IMR-90 (cell line): ENCODE measurements around the gene TPGS1. TPM values are rescaled to one million over a fixed set of nuclear protein-coding genes. Genes with fewer than 3 reads are reported as not detected.

Source experiments
- ATAC-seq: fragments of 200-7000 bp; cut with Tn5 transposase; 2 replicates; pipeline ENCODE4 v1.9.1; 2020; ENCODE audit warnings: low read depth, mild to moderate bottlenecking, moderate library complexity
- BruUV-seq: library from RNA; stranded (reverse); fragments of 400-500 nt; replicated peaks from 2 replicates; lab custom pipeline; 2021; lab: Mats Ljungman, UMichigan
- CTCF ChIA-PET: fragments of 300-600 bp; formaldehyde crosslinking; extraction: SDS; loops from one replicate; lab custom pipeline; 2021; ENCODE audit warnings: antibody characterized with exemption; lab: Yijun Ruan, JAX
- POLR2A ChIA-PET: fragments of 300-600 bp; sonication (Branson Sonifier 250); formaldehyde crosslinking; loops from one replicate; lab custom pipeline; 2022; ENCODE audit warnings: antibody characterized with exemption; ENCODE audit not compliant: unreplicated experiment; lab: Charles Lee
- DNase-seq: peaks from one replicate; pipeline ENCODE4 v3.0.0; 2013
- H2AFZ ChIP-seq: replicated peaks from 2 replicates; pipeline ENCODE3; 2013; ENCODE audit warnings: low read length, mild to moderate bottlenecking; ENCODE audit not compliant: poor library complexity
- H2AK5ac ChIP-seq: 2 replicates; pipeline ENCODE4 v1.6.1; 2013; ENCODE audit warnings: low read depth, low read length, inconsistent platforms
- H2AK9ac ChIP-seq: replicated peaks from 2 replicates; pipeline ENCODE3; 2013; ENCODE audit warnings: mild to moderate bottlenecking, low read depth, low read length, moderate library complexity; ENCODE audit not compliant: poor library complexity
- H2BK120ac ChIP-seq: 2 replicates; pipeline ENCODE4 v1.6.1; 2013; ENCODE audit warnings: low read depth, low read length, inconsistent platforms
- H2BK15ac ChIP-seq: 3 replicates; pipeline ENCODE4 v1.6.1; 2013; ENCODE audit warnings: low read depth, low read length, inconsistent platforms
- H2BK20ac ChIP-seq: 2 replicates; pipeline ENCODE4 v1.6.1; 2013; ENCODE audit warnings: low read depth, mild to moderate bottlenecking, inconsistent platforms, low read length, moderate library complexity
- H2BK5ac ChIP-seq: 2 replicates; pipeline ENCODE4 v1.6.1; 2013; ENCODE audit warnings: mild to moderate bottlenecking, low read depth, low read length, inconsistent platforms; ENCODE audit not compliant: poor library complexity, severe bottlenecking
- H3K14ac ChIP-seq: replicated peaks from 2 replicates; pipeline ENCODE4 v1.6.1; 2013; ENCODE audit warnings: low read depth, low read length, inconsistent platforms
- H3K18ac ChIP-seq: 2 replicates; pipeline ENCODE4 v1.6.1; 2013; ENCODE audit warnings: low read depth, low read length, control low read depth
- H3K23ac ChIP-seq: 2 replicates; pipeline ENCODE4 v1.6.1; 2013; ENCODE audit warnings: low read depth, low read length, inconsistent platforms
- H3K27ac ChIP-seq: 2 replicates; pipeline ENCODE4 v1.5.1; 2013; ENCODE audit warnings: mild to moderate bottlenecking, control low read depth, low read length; ENCODE audit not compliant: insufficient read depth
- H3K27me3 ChIP-seq: 2 replicates; pipeline ENCODE4 v1.6.1; 2013; ENCODE audit warnings: low read length; ENCODE audit not compliant: control insufficient read depth, insufficient read depth
- H3K36me3 ChIP-seq: 2 replicates; pipeline ENCODE4 v1.6.1; 2013; ENCODE audit warnings: low read length, mixed read lengths; ENCODE audit not compliant: control insufficient read depth, insufficient read depth
- H3K4ac ChIP-seq: 2 replicates; pipeline ENCODE4 v1.6.1; 2013; ENCODE audit warnings: low read depth, low read length, inconsistent platforms
- H3K4me1 ChIP-seq: 2 replicates; pipeline ENCODE4 v1.6.1; 2013; ENCODE audit warnings: low read length, mixed read lengths; ENCODE audit not compliant: control insufficient read depth, insufficient read depth
- H3K4me2 ChIP-seq: 2 replicates; pipeline ENCODE4 v1.6.1; 2013; ENCODE audit warnings: low read depth, mild to moderate bottlenecking, control low read depth, low read length, moderate library complexity
- H3K4me3 ChIP-seq: 2 replicates; pipeline ENCODE4 v1.5.1; 2013; ENCODE audit warnings: low read depth, mild to moderate bottlenecking, control low read depth, low read length, moderate library complexity; ENCODE audit not compliant: insufficient read depth
- H3K56ac ChIP-seq: 2 replicates; pipeline ENCODE4 v1.6.1; 2013; ENCODE audit warnings: low read length, inconsistent platforms; ENCODE audit not compliant: insufficient read depth; ENCODE audit errors: extremely low read depth
- H3K79me1 ChIP-seq, 2 experiments: 2 replicates each; pipeline ENCODE4 v1.6.1; 2013; ENCODE audit warnings: low read length in 2 of 2, inconsistent platforms in 1 of 2, low read depth in 1 of 2
- H3K9ac ChIP-seq: 2 replicates; pipeline ENCODE4 v1.6.1; 2013; ENCODE audit warnings: low read depth, low read length, control low read depth
- H3K9me1 ChIP-seq: 2 replicates; pipeline ENCODE4 v1.6.1; 2013; ENCODE audit warnings: low read length, inconsistent platforms; ENCODE audit not compliant: insufficient read depth
- H3K9me3 ChIP-seq: 2 replicates; pipeline ENCODE4 v1.6.1; 2013; ENCODE audit warnings: low read length; ENCODE audit not compliant: control insufficient read depth, insufficient read depth
- H4K20me1 ChIP-seq: 2 replicates; pipeline ENCODE4 v1.6.1; 2013; ENCODE audit warnings: low read length, inconsistent platforms; ENCODE audit not compliant: insufficient read depth
- H4K5ac ChIP-seq: 2 replicates; pipeline ENCODE4 v1.6.1; 2013; ENCODE audit warnings: mild to moderate bottlenecking, low read depth, low read length, control low read depth
- H4K8ac ChIP-seq, 2 experiments: 2 replicates each; pipeline ENCODE4 v1.6.1; 2013; ENCODE audit warnings: low read depth in 2 of 2, low read length in 2 of 2, control low read depth in 1 of 2, inconsistent platforms in 1 of 2
- H4K91ac ChIP-seq: 2 replicates; pipeline ENCODE4 v1.6.1; 2013; ENCODE audit warnings: low read depth, low read length, inconsistent platforms; ENCODE audit not compliant: insufficient read depth
- BHLHE40 ChIP-seq: fragments of 150-350 bp; IDR thresholded peaks from 2 replicates; pipeline ENCODE4 v1.6.1; 2016; ENCODE audit warnings: mild to moderate bottlenecking, low read depth, low read length
- CEBPB ChIP-seq: IDR thresholded peaks from 2 replicates; pipeline ENCODE4 v1.6.1; 2012; ENCODE audit warnings: low read depth, low read length, improper control_type of control experiment
- CHD1 ChIP-seq: IDR thresholded peaks from 2 replicates; pipeline ENCODE4 v1.6.1; 2012; ENCODE audit warnings: low read depth, low read length, improper control_type of control experiment
- FOS ChIP-seq: fragments of 150-350 bp; IDR thresholded peaks from 2 replicates; pipeline ENCODE4 v1.6.1; 2016; ENCODE audit warnings: low read depth, low read length
- MAFK ChIP-seq: IDR thresholded peaks from 2 replicates; pipeline ENCODE4 v1.6.1; 2012; ENCODE audit warnings: low read depth, low read length, improper control_type of control experiment
- MAZ ChIP-seq: IDR thresholded peaks from 2 replicates; pipeline ENCODE4 v1.6.1; 2012; ENCODE audit warnings: low read depth, mild to moderate bottlenecking, low read length, improper control_type of control experiment, moderate library complexity, borderline replicate concordance
- MXI1 ChIP-seq: IDR thresholded peaks from 2 replicates; pipeline ENCODE4 v1.6.1; 2012; ENCODE audit warnings: low read depth, mild to moderate bottlenecking, low read length, moderate library complexity, borderline replicate concordance
- NFE2L2 ChIP-seq: fragments of 150-350 bp; IDR thresholded peaks from 2 replicates; pipeline ENCODE4 v1.6.1; 2016; ENCODE audit warnings: low read depth, mild to moderate bottlenecking, low read length
- POLR2A ChIP-seq: IDR thresholded peaks from 2 replicates; pipeline ENCODE4 v1.6.1; 2012; ENCODE audit warnings: mild to moderate bottlenecking, low read depth, low read length
- RAD21 ChIP-seq: IDR thresholded peaks from 2 replicates; pipeline ENCODE4 v1.6.1; 2012; ENCODE audit warnings: low read length, improper control_type of control experiment
- RCOR1 ChIP-seq: IDR thresholded peaks from 2 replicates; pipeline ENCODE4 v1.6.1; 2012; ENCODE audit warnings: mild to moderate bottlenecking, low read length, improper control_type of control experiment; ENCODE audit not compliant: insufficient replicate concordance
- RFX5 ChIP-seq: IDR thresholded peaks from 2 replicates; pipeline ENCODE4 v1.8.0; 2012; ENCODE audit warnings: low read depth, mild to moderate bottlenecking, low read length, moderate library complexity
- SMC3 ChIP-seq: fragments of 150-350 bp; IDR thresholded peaks from 2 replicates; pipeline ENCODE4 v1.6.1; 2016; ENCODE audit warnings: low read depth, mild to moderate bottlenecking, antibody characterized with exemption, low read length, moderate library complexity
- WGBS, 2 experiments: methylation state at CpG; one replicate each; pipeline versions ENCODE4 v1.1.5 to v1.1.7; 2013; ENCODE audit warnings: missing lambda C conversion rate in 2 of 2; ENCODE audit not compliant: insufficient read length in 1 of 2; ENCODE audit errors: extremely low coverage in 2 of 2; 5-methylcytosine and 5-hydroxymethylcytosine counted together
- dilution Hi-C: fragments of 300-500 bp; cut with HindIII; formaldehyde crosslinking; loops from one replicate; pipeline ENCODE4 v1.14.3; 2018; ENCODE audit warnings: low sequenced_read_pairs; ENCODE audit not compliant: unreplicated experiment
- in situ Hi-C: fragments of 300-500 bp; cut with MboI; formaldehyde crosslinking; loops from 3 replicates; pipeline ENCODE4 v1.14.3; 2019; ENCODE audit warnings: low sequenced_read_pairs, inconsistent platforms, mixed read lengths
- intact Hi-C: fragments of 100-400 bp; cut with micrococcal nuclease; formaldehyde crosslinking; loops from 2 replicates; pipeline ENCODE4 v1.10.0; 2022
- polyA plus RNA-seq, 3 experiments: library from polyadenylated mRNA; depleted of rRNA; stranded (reverse); fragments of >200 nt; gene quantifications; 2 replicates each; pipeline ENCODE4 v1.2.3, GENCODE V29; 2012; ENCODE audit warnings: low replicate concordance in 1 of 3
- total RNA-seq: library from RNA; depleted of rRNA; stranded (reverse); fragments of >200 nt; gene quantifications from 2 replicates; pipeline ENCODE4 v1.2.3, GENCODE V29; 2012
- TF ChIP-seq, protein P1 (sequence below): fragments of 150-350 bp; IDR thresholded peaks from 2 replicates; pipeline ENCODE4 v1.6.1; 2016; ENCODE audit warnings: low read depth, mild to moderate bottlenecking, low read length, moderate library complexity, borderline replicate concordance
- TF ChIP-seq, protein P2 (sequence below): conservative IDR thresholded peaks from 2 replicates; pipeline ENCODE4 v1.5.1; 2012; ENCODE audit warnings: mild to moderate bottlenecking, low read depth, low read length, improper control_type of control experiment
- TF ChIP-seq, protein P3 (sequence below): fragments of 150-350 bp; IDR thresholded peaks from 2 replicates; pipeline ENCODE4 v1.6.1; 2017; ENCODE audit warnings: mild to moderate bottlenecking, antibody characterized with exemption, low read length, low read depth

Gene TPGS1
- total and polyA plus RNA-seq, 2 of the 4 experiments (the other 2 are of a cell fraction), result 2.7 to 6.3 TPM

DNA sequence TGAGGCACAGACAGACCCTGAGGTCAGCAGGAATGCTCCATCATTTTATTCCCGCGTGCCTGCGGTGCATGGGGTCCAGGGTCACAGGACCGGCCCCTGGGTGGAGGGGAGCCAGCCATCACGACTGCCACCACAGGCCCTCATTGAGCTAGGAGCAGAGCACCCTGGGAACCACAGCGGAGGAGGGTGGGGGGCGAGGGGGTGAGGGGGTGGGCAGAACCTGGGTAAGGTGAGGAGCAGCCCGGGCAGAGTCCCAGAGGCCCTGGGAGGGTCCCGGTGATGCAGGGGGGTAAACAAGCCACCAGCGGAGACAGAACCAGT lies 12.3 kb upstream of the TPGS1 start:
- no peak overlapping the region for H3K4me2 ChIP-seq
- no peaks in the 10 kb centered on the region for H4K20me1 ChIP-seq
- WGBS, 2 experiments, result 18% methylated on average over 3 of the region's 10 CpGs; no CpG with 5 or more reads in 1 of the 2 experiments
- intact Hi-C loops, result no loop called here
- H2AK9ac ChIP-seq, result no peak overlapping the region
- no peaks in the 10 kb centered on the region for H3K9me3 ChIP-seq
- TF ChIP-seq RCOR1, result no peak
- no peak for TF ChIP-seq MXI1
- no peak for TF ChIP-seq SMC3
- no peak for TF ChIP-seq CHD1
- TF ChIP-seq CEBPB, result no peak
- TF ChIP-seq, protein P1, sequence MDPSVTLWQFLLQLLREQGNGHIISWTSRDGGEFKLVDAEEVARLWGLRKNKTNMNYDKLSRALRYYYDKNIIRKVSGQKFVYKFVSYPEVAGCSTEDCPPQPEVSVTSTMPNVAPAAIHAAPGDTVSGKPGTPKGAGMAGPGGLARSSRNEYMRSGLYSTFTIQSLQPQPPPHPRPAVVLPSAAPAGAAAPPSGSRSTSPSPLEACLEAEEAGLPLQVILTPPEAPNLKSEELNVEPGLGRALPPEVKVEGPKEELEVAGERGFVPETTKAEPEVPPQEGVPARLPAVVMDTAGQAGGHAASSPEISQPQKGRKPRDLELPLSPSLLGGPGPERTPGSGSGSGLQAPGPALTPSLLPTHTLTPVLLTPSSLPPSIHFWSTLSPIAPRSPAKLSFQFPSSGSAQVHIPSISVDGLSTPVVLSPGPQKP, result no peak
- TF ChIP-seq MAFK, result no peak
- no peak for TF ChIP-seq RFX5
- no peak for TF ChIP-seq NFE2L2
- TF ChIP-seq BHLHE40, result no peak
- no peak for TF ChIP-seq RAD21
- TF ChIP-seq POLR2A, result no peak
- TF ChIP-seq, protein P2, sequence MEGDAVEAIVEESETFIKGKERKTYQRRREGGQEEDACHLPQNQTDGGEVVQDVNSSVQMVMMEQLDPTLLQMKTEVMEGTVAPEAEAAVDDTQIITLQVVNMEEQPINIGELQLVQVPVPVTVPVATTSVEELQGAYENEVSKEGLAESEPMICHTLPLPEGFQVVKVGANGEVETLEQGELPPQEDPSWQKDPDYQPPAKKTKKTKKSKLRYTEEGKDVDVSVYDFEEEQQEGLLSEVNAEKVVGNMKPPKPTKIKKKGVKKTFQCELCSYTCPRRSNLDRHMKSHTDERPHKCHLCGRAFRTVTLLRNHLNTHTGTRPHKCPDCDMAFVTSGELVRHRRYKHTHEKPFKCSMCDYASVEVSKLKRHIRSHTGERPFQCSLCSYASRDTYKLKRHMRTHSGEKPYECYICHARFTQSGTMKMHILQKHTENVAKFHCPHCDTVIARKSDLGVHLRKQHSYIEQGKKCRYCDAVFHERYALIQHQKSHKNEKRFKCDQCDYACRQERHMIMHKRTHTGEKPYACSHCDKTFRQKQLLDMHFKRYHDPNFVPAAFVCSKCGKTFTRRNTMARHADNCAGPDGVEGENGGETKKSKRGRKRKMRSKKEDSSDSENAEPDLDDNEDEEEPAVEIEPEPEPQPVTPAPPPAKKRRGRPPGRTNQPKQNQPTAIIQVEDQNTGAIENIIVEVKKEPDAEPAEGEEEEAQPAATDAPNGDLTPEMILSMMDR, result no peak
- TF ChIP-seq MAZ, result no peak
- TF ChIP-seq FOS, result no peak
- TF ChIP-seq, protein P3, sequence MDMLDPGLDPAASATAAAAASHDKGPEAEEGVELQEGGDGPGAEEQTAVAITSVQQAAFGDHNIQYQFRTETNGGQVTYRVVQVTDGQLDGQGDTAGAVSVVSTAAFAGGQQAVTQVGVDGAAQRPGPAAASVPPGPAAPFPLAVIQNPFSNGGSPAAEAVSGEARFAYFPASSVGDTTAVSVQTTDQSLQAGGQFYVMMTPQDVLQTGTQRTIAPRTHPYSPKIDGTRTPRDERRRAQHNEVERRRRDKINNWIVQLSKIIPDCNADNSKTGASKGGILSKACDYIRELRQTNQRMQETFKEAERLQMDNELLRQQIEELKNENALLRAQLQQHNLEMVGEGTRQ, result no peak
- no peak for DNase-seq
- H2BK20ac ChIP-seq, result no peak overlapping the region
- ATAC-seq, result no peak
- no peak overlapping the region for H4K8ac ChIP-seq
- no peak overlapping the region for H2BK5ac ChIP-seq
- peaks cover 30% of the 10 kb centered on the region for H3K27me3 ChIP-seq
- H2BK120ac ChIP-seq, result no peak overlapping the region
- H3K9ac ChIP-seq, result no peak overlapping the region
- dilution Hi-C loops, result no loop called here
- no peak overlapping the region for H4K91ac ChIP-seq
- no peaks in the 10 kb centered on the region; the same call in 1 of the 2 replicates for H3K4me1 ChIP-seq
- no peak overlapping the region for H3K4ac ChIP-seq
- no peak overlapping the region for H3K4me3 ChIP-seq
- H3K79me1 ChIP-seq, result no peaks in the 10 kb centered on the region
- no peak overlapping the region for H3K14ac ChIP-seq
- H3K23ac ChIP-seq, result no peak overlapping the region
- POLR2A ChIA-PET, result no interaction called here
- no peaks in the 10 kb centered on the region for H3K36me3 ChIP-seq
- H3K27ac ChIP-seq, result no peak overlapping the region
- no TSS peak for BruUV-seq
- in situ Hi-C loops, result no loop called here
- H3K56ac ChIP-seq, result no peak overlapping the region
- CTCF ChIA-PET, result interaction anchor here (0.9 kb wide), 1 partner anchor 11 kb away, joined by 8 read pairs; no protein-coding TSS in a partner anchor
- H2AK5ac ChIP-seq, result no peak overlapping the region
- no peak overlapping the region for H3K18ac ChIP-seq
- H2BK15ac ChIP-seq, result no peak overlapping the region
- H4K5ac ChIP-seq, result no peak overlapping the region
- H3K9me1 ChIP-seq, result no peaks in the 10 kb centered on the region
- no peak overlapping the region for H2AFZ ChIP-seq
